CD14-positive monocyte (primary cell): ENCODE measurements around the gene UBE2J2. TPM values are rescaled to one million over a fixed set of nuclear protein-coding genes. Genes with fewer than 3 reads are reported as not detected.

Experiments used
- DNase-seq, 3 donors: peaks; one replicate each; pipeline ENCODE4 v3.0.0-alpha.2; 2011 to 2022
- H2AFZ ChIP-seq: 2 replicates; pipeline ENCODE4 v1.6.0; 2012; ENCODE audit warnings: mild to moderate bottlenecking, low read depth, low read length, inconsistent platforms; ENCODE audit not compliant: insufficient read depth, poor library complexity, severe bottlenecking
- H3K27ac ChIP-seq, 2 donors: 1 replicate in 1 of 2; 2 replicates in 1 of 2; pipeline ENCODE4 v1.5.1; 2012 to 2013; ENCODE audit warnings: low read length in 2 of 2, control low read depth in 1 of 2, inconsistent platforms in 1 of 2, low read depth in 1 of 2, mild to moderate bottlenecking in 1 of 2
- H3K27me3 ChIP-seq, 2 donors: one replicate each; pipeline versions ENCODE4 v1.6.0 to v1.6.1; 2011 to 2013; ENCODE audit warnings: low read length in 2 of 2; ENCODE audit not compliant: control insufficient read depth in 2 of 2, insufficient read depth in 2 of 2
- H3K36me3 ChIP-seq, 2 donors: replicated peaks in 1 of 2; 1 replicate in 1 of 2; 2 replicates in 1 of 2; pipeline versions ENCODE4 v1.5.1 to v1.6.1; 2012 to 2013; ENCODE audit warnings: low read length in 2 of 2, control low read depth in 1 of 2, inconsistent platforms in 1 of 2, mild to moderate bottlenecking in 1 of 2; ENCODE audit not compliant: insufficient read depth in 2 of 2, control insufficient read depth in 1 of 2
- H3K4me1 ChIP-seq, 2 donors: 1 replicate in 1 of 2; 2 replicates in 1 of 2; pipeline versions ENCODE4 v1.5.1 to v1.6.1; 2012 to 2013; ENCODE audit warnings: low read length in 2 of 2, control low read depth in 1 of 2, inconsistent platforms in 1 of 2, mild to moderate bottlenecking in 1 of 2, moderate library complexity in 1 of 2; ENCODE audit not compliant: insufficient read depth in 2 of 2, control insufficient read depth in 1 of 2
- H3K4me2 ChIP-seq: replicated peaks from 2 replicates; pipeline ENCODE3; 2012; ENCODE audit warnings: low read length, moderate library complexity, mild to moderate bottlenecking; ENCODE audit not compliant: poor library complexity, severe bottlenecking; ENCODE audit errors: extremely low read depth
- H3K4me3 ChIP-seq, 3 experiments: fragments of 200-600 bp in 1 of 3; sonication (generic) in 1 of 3; replicated peaks in 1 of 3; 1 replicate in 2 of 3; 2 replicates in 1 of 3; pipeline ENCODE4 v1.5.1; 2011 to 2013; ENCODE audit warnings: low read length in 3 of 3, mild to moderate bottlenecking in 3 of 3, control low read depth in 2 of 3, low read depth in 2 of 3, inconsistent platforms in 1 of 3, moderate library complexity in 1 of 3
- H3K79me2 ChIP-seq: 2 replicates; pipeline ENCODE4 v1.6.0; 2012; ENCODE audit warnings: mild to moderate bottlenecking, control low read depth, inconsistent platforms, low read length, moderate library complexity; ENCODE audit not compliant: insufficient read depth
- H3K9ac ChIP-seq: 2 replicates; pipeline ENCODE4 v1.6.0; 2017; ENCODE audit warnings: low read length, mild to moderate bottlenecking; ENCODE audit not compliant: insufficient read depth, poor library complexity, severe bottlenecking
- H3K9me3 ChIP-seq, 2 donors: replicated peaks in 1 of 2; 1 replicate in 1 of 2; 2 replicates in 1 of 2; pipeline versions ENCODE4 v1.5.1 to v1.6.1; 2012 to 2013; ENCODE audit warnings: low read length in 2 of 2, control low read depth in 1 of 2; ENCODE audit not compliant: control insufficient read depth in 1 of 2, insufficient read depth in 1 of 2
- H4K20me1 ChIP-seq: 2 replicates; pipeline ENCODE4 v1.6.0; 2012; ENCODE audit warnings: mild to moderate bottlenecking, low read length, control low read depth, moderate library complexity; ENCODE audit not compliant: insufficient read depth
- H3K27ac Mint-ChIP-seq, 7 donors: one replicate each; pipeline ENCODE4 v1.8.0; 2020; ENCODE audit warnings: mild to moderate bottlenecking in 7 of 7, mixed read lengths in 7 of 7, moderate library complexity in 6 of 7, inconsistent platforms in 2 of 7
- H3K27me3 Mint-ChIP-seq, 3 donors: one replicate each; pipeline ENCODE4 v1.8.0; 2021 to 2022; ENCODE audit warnings: low read depth in 3 of 3, mild to moderate bottlenecking in 3 of 3, mixed read lengths in 3 of 3, moderate library complexity in 3 of 3, inconsistent platforms in 1 of 3
- H3K36me3 Mint-ChIP-seq, 2 donors: one replicate each; pipeline ENCODE4 v1.8.0; 2020; ENCODE audit warnings: mixed read lengths in 2 of 2, inconsistent platforms in 1 of 2, mild to moderate bottlenecking in 1 of 2
- H3K4me1 Mint-ChIP-seq: one replicate; pipeline ENCODE4 v1.8.0; 2020; ENCODE audit warnings: mild to moderate bottlenecking, mixed read lengths
- H3K4me3 Mint-ChIP-seq, 2 donors: one replicate each; pipeline ENCODE4 v1.8.0; 2020; ENCODE audit warnings: mild to moderate bottlenecking in 2 of 2, mixed read lengths in 2 of 2, moderate library complexity in 1 of 2
- H3K9me3 Mint-ChIP-seq, 7 donors: one replicate each; pipeline ENCODE4 v1.8.0; 2020 to 2022; ENCODE audit warnings: mixed read lengths in 7 of 7, mild to moderate bottlenecking in 6 of 7, moderate library complexity in 6 of 7, inconsistent platforms in 2 of 7
- CTCF ChIP-seq: fragments of 200-600 bp; IDR thresholded peaks from one replicate; pipeline ENCODE4 v1.8.0; 2022; ENCODE audit warnings: antibody characterized with exemption, mild to moderate bottlenecking
- WGBS: methylation state at CpG from one replicate; pipeline ENCODE4 v1.1.5; 2013; ENCODE audit warnings: missing lambda C conversion rate; ENCODE audit not compliant: insufficient coverage; 5-methylcytosine and 5-hydroxymethylcytosine counted together
- intact Hi-C, 2 donors: fragments of 100-400 bp; cut with micrococcal nuclease; formaldehyde crosslinking; loops; one replicate each; pipeline versions ENCODE4 v1.15.0 to v1.15.1; 2023
- polyA plus RNA-seq, 3 donors: library from polyadenylated mRNA; depleted of rRNA in 1 of 3; unstranded in 2 of 3; stranded (reverse) in 1 of 3; fragments of 300-500 nt in 2 of 3; fragments of >200 nt in 1 of 3; fragmentation: Illumina TruSeq in 2 of 3; gene quantifications; 1 replicate in 2 of 3; 2 replicates in 1 of 3; pipeline ENCODE4 v1.2.3, GENCODE V29; 2012 to 2021

UBE2J2 gene
- polyA plus RNA-seq, 3 donors = 36.5 to 83.2 (median 72.1) TPM

- no peaks in the 10 kb centered on the region for H3K4me1 Mint-ChIP-seq
- Histone ChIP-seq H3K4me2 (no peak overlapping the region), H2AFZ (no peak overlapping the region), H3K27me3 (no peaks in the 10 kb centered on the region), H3K9me3 (no peaks in the 10 kb centered on the region), H3K27ac (no peak overlapping the region), H3K4me1 (no peaks in the 10 kb centered on the region), H4K20me1 (no peaks in the 10 kb centered on the region), H3K9ac (no peak overlapping the region), H3K4me3 (no peak overlapping the region), H3K79me2 (no peaks in the 10 kb centered on the region), H3K36me3 (no peaks in the 10 kb centered on the region)
- TF ChIP-seq CTCF = no peak
- intact Hi-C loops = no loop called here
- no peak overlapping the region for H3K4me3 Mint-ChIP-seq
- peaks cover 0 to 8% (median 0%) of the 10 kb centered on the region in 7 donors for H3K9me3 Mint-ChIP-seq
- no peak overlapping the region for H3K27ac Mint-ChIP-seq
- 73% methylated on average over 39 of the region's 50 CpGs for WGBS
- H3K36me3 Mint-ChIP-seq = no peaks in the 10 kb centered on the region
- DNase-seq = no peak
- H3K27me3 Mint-ChIP-seq = peaks cover 0 to 4% (median 1%) of the 10 kb centered on the region in 3 donors
Observed at GRCh38 chr1:1286313-1287261, 12.9 kb upstream of the UBE2J2 start.

- 83% methylated on average over 34 of the region's 37 CpGs for WGBS
- no peak for TF ChIP-seq CTCF
- no peaks in the 10 kb centered on the region for H3K9me3 ChIP-seq
- no peaks in the 10 kb centered on the region for H3K4me1 Mint-ChIP-seq
- H3K4me1 ChIP-seq = no peaks in the 10 kb centered on the region
- H3K4me3 ChIP-seq = no peak overlapping the region
- no peaks in the 10 kb centered on the region for H4K20me1 ChIP-seq
- DNase-seq = no peak
- H3K4me2 ChIP-seq = no peak overlapping the region
- H3K4me3 Mint-ChIP-seq = no peak overlapping the region
- no peak overlapping the region for H3K9ac ChIP-seq
- H3K79me2 ChIP-seq = no peaks in the 10 kb centered on the region
- H3K36me3 ChIP-seq = no peaks in the 10 kb centered on the region
- peaks cover 0 to 8% (median 0%) of the 10 kb centered on the region in 7 donors for H3K9me3 Mint-ChIP-seq
- no peak overlapping the region for H3K27ac ChIP-seq
- no peak overlapping the region for H3K27ac Mint-ChIP-seq
- H3K27me3 ChIP-seq = no peaks in the 10 kb centered on the region
- H2AFZ ChIP-seq = no peak overlapping the region
- intact Hi-C loops = no loop called here
- H3K36me3 Mint-ChIP-seq = no peaks in the 10 kb centered on the region
- peaks cover 0 to 4% (median 1%) of the 10 kb centered on the region in 3 donors for H3K27me3 Mint-ChIP-seq
Observed at GRCh38 chr1:1285611-1286311, 12.1 kb upstream of the UBE2J2 start.
